WTC11 (cell line): ENCODE data around the gene KRTAP10-6.

Experiments
- CTCF ChIP-seq: fragments of 200-600 bp; IDR thresholded peaks from 2 replicates; pipeline ENCODE4 v1.8.0; 2022; ENCODE audit warnings: antibody characterized with exemption
- FOXP4 ChIP-seq: sonication (generic); formaldehyde crosslinking; IDR thresholded peaks from 2 replicates; pipeline ENCODE4 v1.8.0; 2022; ENCODE audit warnings: mild to moderate bottlenecking, missing genetic modification reagents
- MAX ChIP-seq: sonication (generic); formaldehyde crosslinking; IDR thresholded peaks from 2 replicates; pipeline ENCODE4 v1.8.0; 2022; ENCODE audit warnings: mild to moderate bottlenecking, missing genetic modification reagents
- ZBTB21 ChIP-seq: sonication (generic); formaldehyde crosslinking; IDR thresholded peaks from 2 replicates; pipeline ENCODE4 v1.8.1; 2023; ENCODE audit warnings: mild to moderate bottlenecking, missing genetic modification reagents, borderline replicate concordance
- ZNF532 ChIP-seq: fragments of 250-450 bp; sonication (Bioruptor Pico); IDR thresholded peaks from 2 replicates; pipeline ENCODE4 v1.9.0; 2021; ENCODE audit warnings: mild to moderate bottlenecking, borderline replicate concordance

GRCh38 chr21:44569861-44570517, 22.3 kb downstream of the KRTAP10-6 start:
- no peak for TF ChIP-seq CTCF
- no peak for TF ChIP-seq MAX (CRISPR knock-in tag)
- no peak for TF ChIP-seq FOXP4 (CRISPR knock-in tag)
- TF ChIP-seq ZNF532 (CRISPR knock-in tag): no peak
- no peak for TF ChIP-seq ZBTB21 (CRISPR knock-in tag)
